Measurements from ENCODE around the gene ANGEL1.

DNA sequence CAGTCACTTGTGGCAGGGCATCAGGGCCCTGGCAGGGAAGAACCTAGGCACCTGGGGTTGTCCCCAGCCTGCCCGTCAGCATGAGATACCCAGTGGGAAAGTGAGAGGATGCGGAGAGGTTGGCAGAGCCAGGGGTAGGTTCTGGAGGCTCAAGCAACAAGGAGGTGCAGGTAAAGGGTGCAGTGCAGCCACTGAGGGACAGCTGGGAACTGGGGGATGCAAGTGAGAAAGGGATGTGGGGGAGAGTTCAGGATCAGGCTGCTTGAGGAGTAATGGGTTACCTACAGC lies 32.7 kb downstream of the ANGEL1 start:
- TF ChIP-seq, protein P1, sequence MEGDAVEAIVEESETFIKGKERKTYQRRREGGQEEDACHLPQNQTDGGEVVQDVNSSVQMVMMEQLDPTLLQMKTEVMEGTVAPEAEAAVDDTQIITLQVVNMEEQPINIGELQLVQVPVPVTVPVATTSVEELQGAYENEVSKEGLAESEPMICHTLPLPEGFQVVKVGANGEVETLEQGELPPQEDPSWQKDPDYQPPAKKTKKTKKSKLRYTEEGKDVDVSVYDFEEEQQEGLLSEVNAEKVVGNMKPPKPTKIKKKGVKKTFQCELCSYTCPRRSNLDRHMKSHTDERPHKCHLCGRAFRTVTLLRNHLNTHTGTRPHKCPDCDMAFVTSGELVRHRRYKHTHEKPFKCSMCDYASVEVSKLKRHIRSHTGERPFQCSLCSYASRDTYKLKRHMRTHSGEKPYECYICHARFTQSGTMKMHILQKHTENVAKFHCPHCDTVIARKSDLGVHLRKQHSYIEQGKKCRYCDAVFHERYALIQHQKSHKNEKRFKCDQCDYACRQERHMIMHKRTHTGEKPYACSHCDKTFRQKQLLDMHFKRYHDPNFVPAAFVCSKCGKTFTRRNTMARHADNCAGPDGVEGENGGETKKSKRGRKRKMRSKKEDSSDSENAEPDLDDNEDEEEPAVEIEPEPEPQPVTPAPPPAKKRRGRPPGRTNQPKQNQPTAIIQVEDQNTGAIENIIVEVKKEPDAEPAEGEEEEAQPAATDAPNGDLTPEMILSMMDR (IDR thresholded peaks at IDR 0.05; ENCODE audit: insufficient read depth, low read length), result no peak
- TF ChIP-seq POLR2AphosphoS5 (IDR thresholded peaks at IDR 0.05; ENCODE audit: low read depth), result no peak
- TF ChIP-seq SPI1 (IDR thresholded peaks at IDR 0.05; ENCODE audit: borderline replicate concordance, low read depth), result no peak
